ENCODE measurements around the gene ACP7. TPM values are rescaled to one million over a fixed set of nuclear protein-coding genes. Genes with fewer than 3 reads are reported as not detected.
A peak's percentile ranks its signal among the peaks of the same experiment; 100 is the strongest.
"Not testable (repeated sequence)": the region's sequence is repeated elsewhere in the genome, so short reads cannot be mapped to it uniquely, and the experiment has no call there.

ACP7 gene
- total RNA-seq, 2 experiments from 2014 or later, result 0.15 to 0.31 TPM

DNA sequence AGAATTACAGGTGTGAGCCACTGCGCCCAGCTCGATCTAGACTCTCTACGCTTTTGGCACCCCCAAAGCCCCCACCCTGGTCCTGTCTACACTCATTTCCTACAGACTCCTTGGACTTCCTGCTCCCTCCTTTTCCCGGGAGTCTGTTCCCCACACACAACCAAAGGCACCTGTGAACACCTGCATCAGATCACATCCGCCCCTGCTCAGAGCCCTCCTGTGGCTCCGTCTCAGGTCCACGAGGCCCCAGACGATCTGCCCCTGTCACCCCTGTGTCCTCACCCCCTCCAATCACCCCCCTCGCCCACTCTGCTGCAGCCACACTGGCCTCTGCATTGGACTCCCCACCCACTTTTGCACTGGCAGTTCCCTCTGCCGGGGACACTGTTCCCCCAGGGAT is 29.0 kb downstream of the ACP7 start:
- no peak overlapping the region for H3K4me3 Mint-ChIP-seq
- ChIA-PET CTCF (interaction anchor here (0.6 to 1.0 kb wide), 2 partner anchors 9 to 182 kb away, joined by 3 read pairs; partner anchors contain the start of gene MRPS12), POLR2A (no interaction called here)
- no peaks in the 10 kb centered on the region for H3K36me3 Mint-ChIP-seq
- no peaks in the 10 kb centered on the region for H3K27me3 Mint-ChIP-seq
- intact Hi-C loops (cut with micrococcal nuclease), result no loop called here
- no peaks in the 10 kb centered on the region for H3K9me3 Mint-ChIP-seq
- H3K4me1 Mint-ChIP-seq (ENCODE audit: low read depth), result no peaks in the 10 kb centered on the region
- H3K27ac Mint-ChIP-seq, result no peak overlapping the region
- no peak for DNase-seq

DNA sequence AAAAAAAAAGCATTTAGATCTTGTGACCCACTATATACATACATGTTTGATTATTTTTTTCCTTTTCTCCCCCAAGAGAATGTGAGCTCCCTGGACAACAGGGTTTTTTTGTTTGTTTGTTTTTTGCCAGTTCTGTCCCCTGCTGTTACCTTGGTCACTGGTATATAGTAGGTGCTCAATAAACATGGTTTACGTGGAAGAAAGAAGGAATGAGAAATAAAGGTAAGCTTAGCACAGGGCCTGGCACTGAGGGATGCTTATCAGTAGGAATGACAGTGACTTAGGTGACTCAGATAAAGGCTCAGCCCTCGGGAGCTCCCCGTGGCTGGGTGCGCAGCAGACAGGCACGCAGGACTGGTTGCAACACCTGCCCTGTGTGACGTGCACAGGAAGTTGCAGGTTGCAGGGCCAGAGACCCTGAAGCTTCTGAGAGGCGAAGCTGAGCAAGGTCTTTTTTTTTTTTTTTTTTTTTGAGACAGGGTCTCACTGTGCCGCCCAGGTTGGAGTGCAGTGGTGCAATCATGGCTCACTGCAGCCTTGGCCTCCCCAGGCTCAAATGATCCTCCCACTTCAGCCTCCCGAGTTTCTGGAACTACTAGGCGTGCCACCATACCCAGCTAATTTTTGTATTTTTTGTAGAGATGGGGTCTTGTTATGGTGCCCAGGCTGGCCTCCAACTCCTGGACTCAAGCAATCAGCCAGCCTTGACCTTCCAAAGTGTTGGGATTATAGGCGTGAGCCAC is 31.1 kb downstream of the ACP7 start:
- no peaks in the 10 kb centered on the region for H3K9me3 Mint-ChIP-seq
- no peak overlapping the region for H3K4me3 Mint-ChIP-seq
- no peaks in the 10 kb centered on the region for H3K36me3 Mint-ChIP-seq
- H3K27ac Mint-ChIP-seq, result no peak overlapping the region
- ChIA-PET POLR2A (no interaction called here), CTCF (interaction anchor here (0.6 kb wide), 1 partner anchor 360 kb away, joined by 3 read pairs; no protein-coding TSS in a partner anchor)
- no peaks in the 10 kb centered on the region for H3K4me1 Mint-ChIP-seq (ENCODE audit: low read depth)
- intact Hi-C loops (cut with micrococcal nuclease), result no loop called here
- DNase-seq, result no peak
- no peaks in the 10 kb centered on the region for H3K27me3 Mint-ChIP-seq

DNA sequence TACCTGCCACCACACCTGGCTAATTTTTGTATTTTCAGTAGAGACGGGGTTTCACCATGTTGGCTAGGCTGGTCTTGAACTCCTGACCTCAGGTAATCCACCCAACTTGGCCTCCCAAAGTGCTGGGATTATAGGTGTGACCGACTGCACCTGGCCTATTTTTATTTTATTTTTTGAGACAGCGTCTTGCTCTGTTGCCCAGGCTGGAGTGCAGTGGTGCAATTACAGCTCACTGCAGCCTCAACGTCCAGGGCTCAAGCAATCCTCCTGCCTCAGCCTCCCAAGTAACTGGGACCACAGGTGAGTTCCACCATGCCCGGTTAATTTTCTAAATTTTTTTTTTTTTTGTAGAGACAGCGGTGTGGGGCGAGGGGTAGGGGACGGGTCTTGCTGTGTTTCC is 32.9 kb downstream of the ACP7 start:
- POLR2A ChIA-PET; DNase-seq; H3K36me3 Mint-ChIP-seq; H3K4me3 Mint-ChIP-seq; H3K27me3 Mint-ChIP-seq; H3K27ac Mint-ChIP-seq; intact Hi-C loops (cut with micrococcal nuclease); H3K4me1 Mint-ChIP-seq (ENCODE audit: low read depth); H3K9me3 Mint-ChIP-seq: not testable (repeated sequence)
- CTCF ChIA-PET, result interaction anchor here (1.0 kb wide), 1 partner anchor 211 kb away, joined by 3 read pairs; no protein-coding TSS in a partner anchor

DNA sequence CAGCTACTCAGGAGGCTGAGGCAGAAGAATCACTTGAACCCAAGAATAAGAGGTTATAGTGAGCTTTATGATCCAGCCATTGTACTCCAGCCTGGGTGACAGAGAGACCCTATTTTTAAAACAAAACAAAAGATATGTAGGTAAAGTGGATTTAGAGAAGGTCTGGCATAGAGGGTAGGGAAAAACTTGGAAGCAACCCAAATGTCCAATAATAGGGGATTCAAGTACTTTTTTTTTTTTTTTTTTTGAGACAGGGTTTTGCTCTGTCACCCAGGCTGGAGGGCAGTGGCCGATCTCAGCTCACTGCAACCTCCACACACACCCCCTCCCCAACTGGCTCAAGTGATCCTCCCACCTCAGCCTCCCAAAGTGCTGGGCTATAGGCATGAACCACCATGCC is 35.7 kb downstream of the ACP7 start:
- H3K9me3 Mint-ChIP-seq, result no peaks in the 10 kb centered on the region
- POLR2A ChIA-PET, result no interaction called here
- H3K4me1 Mint-ChIP-seq (ENCODE audit: low read depth), result peaks cover 4% of the 10 kb centered on the region
- H3K4me3 Mint-ChIP-seq, result no peak overlapping the region
- DNase-seq, result no peak
- intact Hi-C loops (cut with micrococcal nuclease), result loop anchor here (5.0 to 10.0 kb wide), 2 partner anchors 145 to 207 kb away; partner anchors contain the start of gene FBXO17
- H3K27me3 Mint-ChIP-seq, result no peaks in the 10 kb centered on the region
- H3K36me3 Mint-ChIP-seq, result no peaks in the 10 kb centered on the region
- H3K27ac Mint-ChIP-seq, result no peak overlapping the region
- CTCF ChIA-PET, result interaction anchor here (0.6 to 1.6 kb wide), 3 partner anchors 67 to 802 kb away, joined by 3 to 4 read pairs (median 4); no protein-coding TSS in a partner anchor

DNA sequence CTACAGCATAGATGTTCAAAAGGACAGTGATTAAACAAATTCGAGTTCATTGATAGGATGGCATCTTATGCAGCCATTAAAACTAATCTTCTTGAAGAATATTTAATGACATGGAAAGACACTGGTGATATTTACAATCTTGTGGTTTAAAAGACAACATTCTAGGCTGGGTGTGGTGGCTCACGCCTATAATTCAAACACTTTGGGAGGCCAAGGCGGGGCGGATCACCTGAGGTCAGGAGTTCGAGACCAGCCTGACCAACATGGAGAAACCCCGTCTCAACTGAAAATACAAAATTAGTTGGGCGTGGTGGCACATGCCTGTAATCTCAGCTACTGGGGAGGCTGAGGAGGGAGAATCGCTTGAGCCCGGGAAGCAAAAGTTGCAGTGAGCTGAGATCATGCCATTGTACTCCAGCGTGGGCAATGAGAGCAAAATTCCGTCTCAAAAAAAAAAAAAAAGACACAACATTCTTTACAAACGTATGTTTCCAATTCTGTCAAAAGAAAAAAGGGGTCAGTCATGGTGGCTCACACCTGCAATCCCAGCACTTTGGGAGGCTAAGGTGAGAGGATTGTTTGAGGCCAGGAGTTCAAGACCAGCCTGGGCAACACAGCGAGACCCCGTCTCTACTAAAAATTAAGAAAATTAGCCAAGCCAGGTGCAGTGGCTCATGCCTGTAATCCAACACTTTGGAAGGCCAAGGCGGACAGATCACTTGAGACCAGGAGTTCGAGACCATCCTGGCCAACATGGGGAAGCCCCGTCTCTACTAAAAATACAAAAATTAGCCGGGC is 39.0 kb downstream of the ACP7 start:
- intact Hi-C loops (cut with micrococcal nuclease), result loop anchor here (1.0 to 10.0 kb wide), 3 partner anchors 64 to 204 kb away; partner anchors contain the start of gene FBXO17
- no peak for DNase-seq
- Mint-ChIP-seq H3K36me3 (no peaks in the 10 kb centered on the region), H3K4me3 (no peak overlapping the region), H3K9me3 (no peaks in the 10 kb centered on the region), H3K27ac (no peak overlapping the region), H3K27me3 (no peaks in the 10 kb centered on the region), H3K4me1 (ENCODE audit: low read depth) (peaks cover 28% of the 10 kb centered on the region)
- POLR2A ChIA-PET, result no interaction called here
- CTCF ChIA-PET, result interaction anchor here (0.6 to 2.4 kb wide), 18 partner anchors 10 to 689 kb away, joined by 3 to 21 read pairs (median 4); partner anchors contain the start of gene NCCRP1

DNA sequence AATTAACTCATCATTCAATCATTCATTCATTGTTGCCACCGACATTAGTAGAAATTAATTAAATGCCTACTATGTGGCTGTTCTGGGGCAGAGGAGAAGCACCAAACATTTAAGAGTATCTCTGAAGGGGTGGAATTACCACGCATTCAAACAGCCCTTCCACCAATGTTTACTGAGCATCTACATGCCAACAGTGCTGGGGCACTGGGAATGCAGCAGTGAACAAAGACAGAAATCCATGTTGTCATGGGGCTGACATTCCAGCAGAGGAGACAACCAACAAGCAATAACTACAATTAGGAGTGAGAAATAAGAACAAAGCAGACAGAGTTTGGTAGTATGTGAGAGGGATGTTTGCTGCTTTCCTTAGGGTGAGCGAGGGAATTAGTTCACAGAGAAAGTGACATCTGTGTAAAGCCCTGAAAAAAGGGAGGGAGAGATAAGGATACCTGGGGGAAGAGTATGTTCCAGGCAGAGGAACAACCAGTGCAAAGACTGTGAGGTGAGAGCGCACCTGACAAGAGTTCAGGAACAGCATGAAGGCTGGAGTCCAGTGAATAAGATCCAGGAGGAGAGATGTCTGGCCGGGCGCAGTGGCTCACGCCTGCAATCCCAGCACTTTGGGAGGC is 40.1 kb downstream of the ACP7 start:
- ChIA-PET POLR2A (no interaction called here), CTCF (interaction anchor here (0.9 kb wide), 1 partner anchor 218 kb away, joined by 4 read pairs; the partner anchor contains the start of gene SAMD4B)
- no peak overlapping the region for H3K27ac Mint-ChIP-seq
- intact Hi-C loops (cut with micrococcal nuclease), result loop anchor here (5.0 to 10.0 kb wide), 2 partner anchors 149 to 203 kb away; partner anchors contain the start of gene FBXO17
- H3K27me3 Mint-ChIP-seq, result no peaks in the 10 kb centered on the region
- peaks cover 30% of the 10 kb centered on the region for H3K4me1 Mint-ChIP-seq (ENCODE audit: low read depth)
- no peaks in the 10 kb centered on the region for H3K36me3 Mint-ChIP-seq
- H3K4me3 Mint-ChIP-seq, result peak overlapping the region; percentile 31
- H3K9me3 Mint-ChIP-seq, result no peaks in the 10 kb centered on the region
- no peak for DNase-seq

DNA sequence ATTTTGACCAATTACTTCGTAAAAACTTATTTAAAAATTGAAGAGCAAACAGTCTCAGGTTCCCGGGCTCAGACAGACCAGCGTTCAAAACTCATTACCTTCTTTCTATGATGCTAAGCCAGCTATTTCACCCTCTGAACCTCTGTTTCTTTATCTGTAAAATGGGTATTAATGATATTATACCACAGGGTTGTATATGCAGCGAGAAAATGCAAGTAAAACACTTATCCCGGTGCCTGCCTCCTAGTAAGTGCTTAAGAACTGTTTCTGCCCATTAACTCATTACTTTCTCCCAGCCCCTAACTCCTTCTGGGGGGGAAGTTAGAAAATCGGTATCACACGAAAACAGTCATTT is 41.0 kb downstream of the ACP7 start:
- ChIA-PET POLR2A (interaction anchor here (1.7 kb wide), 1 partner anchor 210 kb away, joined by 3 read pairs; no protein-coding TSS in a partner anchor), CTCF (interaction anchor here (0.9 to 1.9 kb wide), 3 partner anchors 195 to 266 kb away, joined by 4 to 5 read pairs (median 4); partner anchors contain the start of genes MED29, MRPS12, SAMD4B and SARS2)
- H3K9me3 Mint-ChIP-seq, result no peaks in the 10 kb centered on the region

DNA sequence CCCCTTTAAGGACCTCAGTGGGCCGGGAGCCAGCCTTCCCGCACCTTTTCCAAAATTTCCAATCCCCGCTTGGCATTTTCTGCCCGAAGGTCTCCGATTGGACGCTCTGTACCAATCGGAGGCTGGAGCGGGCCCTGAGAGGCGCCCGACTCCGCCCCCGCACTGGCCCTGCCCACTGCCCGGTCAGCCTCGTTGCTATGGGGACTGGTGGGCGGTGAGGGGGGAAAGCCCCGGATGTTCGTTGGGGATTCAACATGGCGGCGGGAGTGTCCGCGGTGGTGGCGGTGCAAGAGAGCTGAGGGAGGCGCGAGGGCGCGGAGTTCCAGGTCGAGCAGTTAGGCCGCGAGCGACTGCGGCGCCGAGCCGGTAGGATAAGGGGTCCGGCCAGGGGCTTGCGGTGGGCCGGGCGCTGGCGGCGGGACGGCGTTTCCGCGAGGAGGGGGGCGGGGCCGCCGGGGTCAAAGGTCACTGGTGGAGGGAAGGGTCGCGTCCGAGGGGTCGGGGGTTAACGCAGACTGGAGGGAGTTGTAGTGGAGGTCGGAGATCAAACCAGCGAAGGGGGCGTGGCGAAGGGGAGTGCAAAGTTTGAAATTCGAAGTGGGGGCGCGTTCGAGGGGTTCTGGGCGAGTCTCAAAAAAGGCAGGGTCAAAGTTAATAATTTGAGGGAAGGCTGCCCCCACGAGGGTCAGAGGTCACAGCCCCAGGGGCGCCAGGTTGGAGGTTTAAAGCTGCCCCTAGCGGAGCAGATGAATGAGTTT is 41.6 kb downstream of the ACP7 start, which contains the start of gene PAK4:
Gene PAK4 (plus strand): TSS at position 233 of the 758 bp plus-strand sequence. CDS start 43,768 bp downstream, outside the sequence.
- peak within 1 kb of the TSS; percentile 87 for H3K4me3 Mint-ChIP-seq
- DNase-seq, result peak; percentile 99
- H3K27ac Mint-ChIP-seq, result peak within 1 kb of the TSS; percentile 91
- no peaks in the 10 kb centered on the region for H3K27me3 Mint-ChIP-seq
- ChIA-PET POLR2A (interaction anchor here (0.6 to 1.7 kb wide), 2 partner anchors 78 to 209 kb away, joined by 3 read pairs; partner anchors contain the start of gene SYCN), CTCF (interaction anchor here (0.9 to 1.9 kb wide), 4 partner anchors 196 to 286 kb away, joined by 3 to 5 read pairs (median 4); partner anchors contain the start of genes MED29, MRPS12, SAMD4B and SARS2)
- intact Hi-C loops (cut with micrococcal nuclease), result loop anchor here (1.0 to 10.0 kb wide), 4 partner anchors 151 to 417 kb away; partner anchors contain the start of genes EID2, FBXO17, PLEKHG2 and SAMD4B
- no peaks in the 10 kb centered on the region for H3K36me3 Mint-ChIP-seq
- H3K4me1 Mint-ChIP-seq (ENCODE audit: low read depth), result peaks cover 34% of the 10 kb centered on the region
- no peaks in the 10 kb centered on the region for H3K9me3 Mint-ChIP-seq

More for the DNA sequence above, 41.0 kb downstream of the ACP7 start:
- Mint-ChIP-seq H3K4me3 (peak overlapping the region; percentile 87), H3K36me3 (no peaks in the 10 kb centered on the region), H3K4me1 (ENCODE audit: low read depth) (peaks cover 30% of the 10 kb centered on the region), H3K27ac (peak overlapping the region; percentile 91), H3K27me3 (no peaks in the 10 kb centered on the region)
- intact Hi-C loops (cut with micrococcal nuclease), result loop anchor here (1.0 to 10.0 kb wide), 4 partner anchors 150 to 417 kb away; partner anchors contain the start of genes EID2, FBXO17, PLEKHG2 and SAMD4B
- no peak for DNase-seq

DNA sequence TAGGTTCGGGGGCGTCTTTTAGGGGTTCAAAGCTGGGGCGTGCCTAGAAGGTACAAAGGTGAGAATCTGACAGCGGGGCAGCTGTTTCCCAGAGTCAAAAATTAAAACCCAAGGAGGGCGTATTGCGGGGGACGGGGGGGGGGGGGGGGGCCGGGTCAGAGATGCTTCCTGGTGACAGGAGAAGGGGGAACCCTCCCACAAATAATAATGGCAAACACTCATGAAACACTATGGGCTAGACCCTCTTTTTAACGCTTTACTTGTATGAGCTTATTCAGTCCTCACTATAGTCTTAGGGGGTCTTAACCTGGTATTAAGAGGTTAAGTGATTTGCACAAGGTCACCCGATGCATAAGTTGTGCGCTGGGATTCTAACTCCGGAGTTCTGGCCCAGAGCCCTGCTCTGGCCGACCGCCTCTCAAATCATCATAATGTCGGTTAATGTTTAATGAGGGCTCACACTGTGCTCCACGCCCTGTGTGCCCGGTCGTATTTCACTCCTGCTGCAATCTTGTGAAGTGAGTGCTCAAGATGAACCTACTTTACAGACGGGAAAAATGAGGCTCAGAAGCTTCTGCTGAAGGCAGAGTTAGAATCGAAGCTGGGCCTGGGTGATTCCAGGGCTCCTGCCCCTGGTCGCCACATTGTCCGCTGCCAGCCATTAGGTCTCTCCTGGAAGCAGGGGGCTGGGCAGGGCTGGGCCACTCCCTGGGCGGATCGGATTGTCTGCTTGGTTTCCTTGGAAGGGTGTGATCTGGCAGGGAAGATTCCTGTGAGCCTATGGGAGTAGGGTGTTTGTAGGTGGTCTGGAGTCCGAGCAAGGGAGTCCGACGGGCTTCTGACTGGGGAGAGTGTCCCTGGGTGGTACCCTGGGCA is 42.4 kb downstream of the ACP7 start:
- CTCF ChIA-PET, result interaction anchor here (0.9 to 1.9 kb wide), 4 partner anchors 197 to 285 kb away, joined by 3 to 5 read pairs (median 4); partner anchors contain the start of genes MED29, MRPS12, SAMD4B and SARS2

More for the DNA sequence above, 42.4 kb downstream of the ACP7 start:
- peak overlapping the region; percentile 91 for H3K27ac Mint-ChIP-seq
- DNase-seq, result no peak
- no peaks in the 10 kb centered on the region for H3K27me3 Mint-ChIP-seq
- no peaks in the 10 kb centered on the region for H3K36me3 Mint-ChIP-seq
- peak overlapping the region; percentile 87 for H3K4me3 Mint-ChIP-seq
- H3K4me1 Mint-ChIP-seq (ENCODE audit: low read depth), result peaks cover 38% of the 10 kb centered on the region
- POLR2A ChIA-PET, result interaction anchor here (0.6 to 1.7 kb wide), 2 partner anchors 78 to 209 kb away, joined by 3 read pairs; partner anchors contain the start of gene SYCN
- intact Hi-C loops (cut with micrococcal nuclease), result loop anchor here (5.0 to 10.0 kb wide), 3 partner anchors 152 to 416 kb away; partner anchors contain the start of genes EID2, FBXO17 and SAMD4B
- H3K9me3 Mint-ChIP-seq, result no peaks in the 10 kb centered on the region

All from activated CD4-positive, alpha-beta memory T cell treated with anti-CD3 and anti-CD28 coated beads for 36 hours (primary cell).